A673 (cell line): Measurements from ENCODE around the gene LDB3. TPM values are rescaled to one million over a fixed set of nuclear protein-coding genes. Genes with fewer than 3 reads are reported as not detected.
"Not testable (repeated sequence)": the region's sequence is repeated elsewhere in the genome, so short reads cannot be mapped to it uniquely, and the experiment has no call there.

Experiments
- BruUV-seq: library from RNA; stranded (reverse); fragments of 400-500 nt; replicated peaks from 2 replicates; lab custom pipeline; 2021; lab: Mats Ljungman, UMichigan
- CTCF ChIA-PET: fragments of 300-600 bp; sonication (Branson Sonifier 250); formaldehyde crosslinking; loops from one replicate; lab custom pipeline; 2022; ENCODE audit warnings: antibody characterized with exemption; lab: Charles Lee
- POLR2A ChIA-PET: fragments of 300-600 bp; sonication (Branson Sonifier 250); formaldehyde crosslinking; loops from one replicate; lab custom pipeline; 2022; ENCODE audit warnings: antibody characterized with exemption; ENCODE audit not compliant: low non-redundant PET; lab: Charles Lee
- DNase-seq: peaks from one replicate; pipeline ENCODE4 v3.0.0-alpha.2; 2015; ENCODE audit warnings: low spot score
- H3K27ac ChIP-seq: fragments of 200-600 bp; sonication (generic); 2 replicates; pipeline ENCODE4 v1.5.1; 2016; ENCODE audit warnings: mixed run types, low read depth, mild to moderate bottlenecking, mixed read lengths, antibody characterized with exemption, low read length; ENCODE audit not compliant: poor library complexity, severe bottlenecking
- H3K27me3 ChIP-seq: fragments of 200-600 bp; sonication (generic); replicated peaks from 2 replicates; pipeline ENCODE4 v1.6.1; 2017; ENCODE audit warnings: mixed run types, low read depth, mild to moderate bottlenecking, mixed read lengths, antibody characterized with exemption, low read length; ENCODE audit not compliant: insufficient read depth, poor library complexity
- H3K36me3 ChIP-seq: fragments of 200-600 bp; sonication (generic); 2 replicates; pipeline ENCODE4 v1.6.1; 2016; ENCODE audit warnings: mixed run types, mild to moderate bottlenecking, mixed read lengths, antibody characterized with exemption, low read length; ENCODE audit not compliant: insufficient read depth, poor library complexity, severe bottlenecking
- H3K4me1 ChIP-seq: fragments of 200-600 bp; sonication (generic); 2 replicates; pipeline ENCODE4 v1.6.1; 2017; ENCODE audit warnings: mixed run types, mild to moderate bottlenecking, mixed read lengths, antibody characterized with exemption, low read length; ENCODE audit not compliant: insufficient read depth, poor library complexity, severe bottlenecking
- H3K4me3 ChIP-seq: fragments of 200-600 bp; sonication (generic); 2 replicates; pipeline ENCODE4 v1.5.1; 2016; ENCODE audit warnings: low read depth, mixed run types, mild to moderate bottlenecking, mixed read lengths, low read length; ENCODE audit not compliant: poor library complexity, severe bottlenecking
- H3K9me3 ChIP-seq: fragments of 200-600 bp; sonication (generic); 2 replicates; pipeline ENCODE4 v1.6.1; 2016; ENCODE audit warnings: mixed run types, low read depth, mild to moderate bottlenecking, mixed read lengths, antibody characterized with exemption, low read length; ENCODE audit not compliant: poor library complexity, severe bottlenecking
- EZH2 ChIP-seq: fragments of 200-600 bp; sonication (generic); IDR thresholded peaks from 2 replicates; pipeline ENCODE4 v1.6.1; 2017; ENCODE audit warnings: borderline replicate concordance, low read depth, mild to moderate bottlenecking, mixed read lengths, antibody characterized with exemption, low read length; ENCODE audit not compliant: poor library complexity, severe bottlenecking
- intact Hi-C: fragments of 100-400 bp; cut with micrococcal nuclease; formaldehyde crosslinking; loops from one replicate; pipeline ENCODE4 v1.10.0; 2022; ENCODE audit not compliant: unreplicated experiment
- total RNA-seq: library from RNA; stranded (reverse); gene quantifications from 2 replicates; pipeline ENCODE4 v1.2.3, GENCODE V29; 2021
- TF ChIP-seq, protein P1 (sequence below): fragments of 300-800, 200-600 bp; sonication (generic); conservative IDR thresholded peaks from 2 replicates; pipeline ENCODE4 v1.5.1; 2017; ENCODE audit warnings: low read depth, mild to moderate bottlenecking, antibody characterized with exemption, low read length, moderate library complexity, mixed read lengths

LDB3 gene
- total RNA-seq, 1 experiment from 2014 or later: 0.34 TPM

DNA sequence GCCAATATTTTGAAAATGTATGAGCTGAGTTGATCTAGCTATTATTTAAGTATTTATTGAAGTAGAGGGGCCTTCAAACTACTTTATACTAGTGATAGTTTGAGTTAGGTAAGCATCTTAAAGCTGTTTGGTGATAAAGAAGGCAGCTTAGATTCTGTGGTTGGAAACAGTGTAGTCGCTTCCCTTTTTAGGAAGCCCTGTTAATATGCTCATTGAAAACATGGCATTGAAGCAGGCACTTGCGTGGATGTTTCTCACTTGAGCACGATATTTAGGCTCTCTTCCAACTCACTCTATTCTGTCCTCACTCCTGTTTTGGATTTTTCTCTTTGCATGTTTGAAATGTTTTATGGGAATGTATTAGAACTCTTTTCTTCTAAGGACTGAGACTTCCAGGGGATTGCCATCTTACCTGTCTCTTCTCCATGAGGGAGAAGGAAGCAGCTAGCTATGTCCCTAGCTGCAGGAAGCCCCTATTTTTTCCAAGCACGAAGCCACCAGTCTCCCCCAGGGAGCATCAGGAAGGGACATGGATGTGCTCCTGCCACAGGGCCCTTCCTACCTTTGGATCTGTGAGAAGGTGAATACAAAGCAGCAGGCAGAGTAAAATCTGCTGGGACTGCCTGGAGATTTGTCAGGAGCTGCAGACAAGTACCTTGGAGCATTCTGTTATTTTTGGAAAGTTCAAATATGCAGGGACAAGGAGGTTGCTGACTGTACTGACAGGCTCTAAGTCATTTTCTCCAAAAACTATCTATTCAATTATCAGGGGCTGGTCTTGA, 66.1 kb downstream of the LDB3 start:
- no peak overlapping the region for H3K27ac ChIP-seq
- no peak overlapping the region for H3K4me3 ChIP-seq
- no peaks in the 10 kb centered on the region for H3K9me3 ChIP-seq
- CTCF ChIA-PET: interaction anchor here (0.7 kb wide), 1 partner anchor 43 kb away, joined by 3 read pairs; no protein-coding TSS in a partner anchor
- no TSS peak for BruUV-seq
- H3K36me3 ChIP-seq: no peaks in the 10 kb centered on the region
- peaks cover 5% of the 10 kb centered on the region for H3K4me1 ChIP-seq
- DNase-seq: no peak
- no peaks in the 10 kb centered on the region for H3K27me3 ChIP-seq
- no peak for TF ChIP-seq EZH2
- TF ChIP-seq, protein P1, sequence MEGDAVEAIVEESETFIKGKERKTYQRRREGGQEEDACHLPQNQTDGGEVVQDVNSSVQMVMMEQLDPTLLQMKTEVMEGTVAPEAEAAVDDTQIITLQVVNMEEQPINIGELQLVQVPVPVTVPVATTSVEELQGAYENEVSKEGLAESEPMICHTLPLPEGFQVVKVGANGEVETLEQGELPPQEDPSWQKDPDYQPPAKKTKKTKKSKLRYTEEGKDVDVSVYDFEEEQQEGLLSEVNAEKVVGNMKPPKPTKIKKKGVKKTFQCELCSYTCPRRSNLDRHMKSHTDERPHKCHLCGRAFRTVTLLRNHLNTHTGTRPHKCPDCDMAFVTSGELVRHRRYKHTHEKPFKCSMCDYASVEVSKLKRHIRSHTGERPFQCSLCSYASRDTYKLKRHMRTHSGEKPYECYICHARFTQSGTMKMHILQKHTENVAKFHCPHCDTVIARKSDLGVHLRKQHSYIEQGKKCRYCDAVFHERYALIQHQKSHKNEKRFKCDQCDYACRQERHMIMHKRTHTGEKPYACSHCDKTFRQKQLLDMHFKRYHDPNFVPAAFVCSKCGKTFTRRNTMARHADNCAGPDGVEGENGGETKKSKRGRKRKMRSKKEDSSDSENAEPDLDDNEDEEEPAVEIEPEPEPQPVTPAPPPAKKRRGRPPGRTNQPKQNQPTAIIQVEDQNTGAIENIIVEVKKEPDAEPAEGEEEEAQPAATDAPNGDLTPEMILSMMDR: no peak
- POLR2A ChIA-PET: interaction anchor here (0.7 kb wide), 1 partner anchor 19 kb away, joined by 7 read pairs; no protein-coding TSS in a partner anchor
- intact Hi-C loops: no loop called here

DNA sequence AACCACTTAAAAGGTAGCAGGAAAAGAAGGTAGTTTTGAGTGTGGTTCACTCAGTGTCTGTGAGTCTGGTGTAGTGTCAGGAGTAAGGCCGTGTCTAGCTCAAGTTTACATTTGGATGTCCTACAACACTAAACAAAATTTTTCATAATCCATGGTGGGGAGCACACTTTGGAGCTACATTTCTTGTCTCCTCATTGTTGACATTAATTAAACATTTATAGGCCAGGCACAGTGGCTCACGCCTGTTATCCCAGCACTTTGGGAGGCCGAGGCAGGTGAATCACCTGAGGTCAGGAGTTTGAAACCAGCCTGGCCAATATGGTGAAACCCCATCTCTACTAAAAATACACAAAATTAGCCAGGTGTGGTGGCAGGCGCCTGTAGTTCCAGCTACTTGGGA, 67.0 kb downstream of the LDB3 start:
- H3K4me1 ChIP-seq, H3K36me3 ChIP-seq, BruUV-seq, DNase-seq, POLR2A ChIA-PET, H3K27ac ChIP-seq, intact Hi-C loops, H3K27me3 ChIP-seq, H3K9me3 ChIP-seq, H3K4me3 ChIP-seq: not testable (repeated sequence)
- CTCF ChIA-PET: interaction anchor here (0.6 kb wide), 1 partner anchor 231 kb away, joined by 5 read pairs; no protein-coding TSS in a partner anchor

DNA sequence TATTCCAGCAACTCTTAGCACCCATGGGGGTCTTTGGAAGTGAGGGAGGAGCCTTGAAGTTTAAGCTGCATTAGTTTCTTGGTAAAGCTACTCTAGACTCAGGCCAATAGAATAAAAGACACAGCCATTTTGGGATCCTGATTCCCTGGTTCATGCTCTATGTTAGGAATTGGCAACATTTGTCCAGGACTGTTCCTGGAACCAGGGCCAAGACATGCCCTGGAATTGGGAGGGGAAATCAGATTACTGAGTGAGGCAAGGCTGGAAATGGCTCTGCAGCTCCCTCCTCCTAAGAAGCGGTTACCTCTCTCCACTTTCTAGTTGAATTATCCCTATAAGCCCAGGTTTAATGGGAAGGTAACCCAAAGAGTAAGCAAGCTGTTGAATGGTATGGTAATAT, 73.9 kb downstream of the LDB3 start:
- H3K36me3 ChIP-seq: no peaks in the 10 kb centered on the region
- intact Hi-C loops: no loop called here
- no peak overlapping the region for H3K4me3 ChIP-seq
- DNase-seq: no peak
- no peaks in the 10 kb centered on the region for H3K9me3 ChIP-seq
- no peak for TF ChIP-seq EZH2
- TF ChIP-seq, protein P1: no peak
- H3K27me3 ChIP-seq: no peaks in the 10 kb centered on the region
- POLR2A ChIA-PET: no interaction called here
- no peak overlapping the region for H3K27ac ChIP-seq
- CTCF ChIA-PET: no interaction called here
- peaks cover 24% of the 10 kb centered on the region for H3K4me1 ChIP-seq
- no TSS peak for BruUV-seq
